GM21737 (cell line): ENCODE measurements around the gene LIMS2.

Source experiments
- ATAC-seq: cut with Tn5 transposase; IDR thresholded peaks from one replicate; pipeline ENCODE4 v1.9.1; 2021; ENCODE audit warnings: mild to moderate bottlenecking, moderate library complexity; ENCODE audit not compliant: unreplicated experiment

Gene LIMS2

GRCh38 chr2:127678531-127678930 is 3.2 kb upstream of the LIMS2 start:
- ATAC-seq, result no peak

GRCh38 chr2:127676906-127677305 is 1.6 kb upstream of the LIMS2 start:
- no peak for ATAC-seq

- no peak for ATAC-seq
These were observed 805 bp downstream of the LIMS2 start for GRCh38 chr2:127674241-127675209.

GRCh38 chr2:127673291-127674069 is 1.9 kb downstream of the LIMS2 start:
- ATAC-seq, result no peak

- no peak for ATAC-seq
These were observed 2.7 kb downstream of the LIMS2 start for GRCh38 chr2:127672341-127673224.

GRCh38 chr2:127671557-127672302 is 3.6 kb downstream of the LIMS2 start:
- ATAC-seq, result no peak

GRCh38 chr2:127670957-127671290 is 4.4 kb downstream of the LIMS2 start:
- ATAC-seq, result no peak

GRCh38 chr2:127670055-127670956 is 5.0 kb downstream of the LIMS2 start:
- ATAC-seq, result no peak

- ATAC-seq, result no peak
These were observed 6.3 kb downstream of the LIMS2 start for GRCh38 chr2:127669056-127669455.

- no peak for ATAC-seq
These were observed 9.9 kb downstream of the LIMS2 start for GRCh38 chr2:127665267-127665893.

GRCh38 chr2:127664895-127665225 is 10.5 kb downstream of the LIMS2 start:
- no peak for ATAC-seq

- no peak for ATAC-seq
These were observed 11.1 kb downstream of the LIMS2 start for GRCh38 chr2:127664065-127664894.

- ATAC-seq, result no peak
These were observed 11.7 kb downstream of the LIMS2 start for GRCh38 chr2:127663566-127664064.

- no peak for ATAC-seq
These were observed 12.3 kb downstream of the LIMS2 start for GRCh38 chr2:127662937-127663565.

- no peak for ATAC-seq
These were observed 13.3 kb downstream of the LIMS2 start for GRCh38 chr2:127661949-127662510.

- no peak for ATAC-seq
These were observed 14.2 kb downstream of the LIMS2 start for GRCh38 chr2:127661072-127661649.

- no peak for ATAC-seq
These were observed 15.1 kb downstream of the LIMS2 start for GRCh38 chr2:127660291-127660578.
